ENCODE data around the gene CALML3. TPM values are rescaled to one million over a fixed set of nuclear protein-coding genes. Genes with fewer than 3 reads are reported as not detected.

CALML3 gene
- total RNA-seq, 1 experiment from 2014 or later = not detected

- DNase-seq (ENCODE audit: low read depth) = peak; percentile 54
These were observed 13.7 kb downstream of the CALML3 start for GRCh38 chr10:5538446-5538845.

- no peak for DNase-seq (ENCODE audit: low read depth)
These were observed 14.3 kb downstream of the CALML3 start for GRCh38 chr10:5538892-5539651.

- DNase-seq (ENCODE audit: low read depth) = no peak
These were observed 15.3 kb downstream of the CALML3 start for GRCh38 chr10:5540080-5540479.

GRCh38 chr10:5540891-5541290 lies 16.1 kb downstream of the CALML3 start:
- DNase-seq (ENCODE audit: low read depth) = no peak

- no peak for DNase-seq (ENCODE audit: low read depth)
These were observed 17.3 kb downstream of the CALML3 start for GRCh38 chr10:5542100-5542499.

- no peak for DNase-seq (ENCODE audit: low read depth)
These were observed 18.9 kb downstream of the CALML3 start for GRCh38 chr10:5543623-5544022.

- DNase-seq (ENCODE audit: low read depth) = no peak
These were observed 19.6 kb downstream of the CALML3 start for GRCh38 chr10:5544216-5544805.

- DNase-seq (ENCODE audit: low read depth) = no peak
These were observed 20.2 kb downstream of the CALML3 start for GRCh38 chr10:5545011-5545410.

GRCh38 chr10:5545426-5545777 lies 20.6 kb downstream of the CALML3 start:
- no peak for DNase-seq (ENCODE audit: low read depth)

GRCh38 chr10:5545778-5546710 lies 21.3 kb downstream of the CALML3 start:
- peak; percentile 92 for DNase-seq (ENCODE audit: low read depth)

GRCh38 chr10:5546891-5547680 lies 22.3 kb downstream of the CALML3 start:
- peak; percentile 87 for DNase-seq (ENCODE audit: low read depth)

GRCh38 chr10:5547681-5547930 lies 22.8 kb downstream of the CALML3 start:
- no peak for DNase-seq (ENCODE audit: low read depth)

GRCh38 chr10:5547931-5548660 lies 23.3 kb downstream of the CALML3 start:
- peak; percentile 90 for DNase-seq (ENCODE audit: low read depth)

- peak; percentile 17 for DNase-seq (ENCODE audit: low read depth)
These were observed 24.9 kb downstream of the CALML3 start for GRCh38 chr10:5549462-5550249.

GRCh38 chr10:5550250-5550545 lies 25.4 kb downstream of the CALML3 start:
- DNase-seq (ENCODE audit: low read depth) = no peak

- peak; percentile 77 for DNase-seq (ENCODE audit: low read depth)
These were observed 26.1 kb downstream of the CALML3 start for GRCh38 chr10:5550621-5551530.

- DNase-seq (ENCODE audit: low read depth) = peak; percentile 90
These were observed 27.0 kb downstream of the CALML3 start for GRCh38 chr10:5551531-5552375.
